ENCODE measurements around the gene SLC39A11.

GRCh38 chr17:72878975-72879660, 213.4 kb downstream of the SLC39A11 start:
- TF ChIP-seq POLR2A (IDR thresholded peaks at IDR 0.05) (no peak), CTCF (IDR thresholded peaks at IDR 0.05) (no peak), EP300 (IDR thresholded peaks at IDR 0.05) (no peak), POLR2AphosphoS5 (IDR thresholded peaks at IDR 0.05) (no peak)
